ENCODE measurements around the gene ZBTB7B. TPM values are rescaled to one million over a fixed set of nuclear protein-coding genes. Genes with fewer than 3 reads are reported as not detected.
A peak's percentile ranks its signal among the peaks of the same experiment; 100 is the strongest.

ZBTB7B gene
- 1 to 10 TPM in 5 of 6 donors, not detected in 1; 2.2 to 5.5 (median 2.7) TPM for polyA plus RNA-seq (ENCODE audit: low read depth in 6 of 6)

DNA sequence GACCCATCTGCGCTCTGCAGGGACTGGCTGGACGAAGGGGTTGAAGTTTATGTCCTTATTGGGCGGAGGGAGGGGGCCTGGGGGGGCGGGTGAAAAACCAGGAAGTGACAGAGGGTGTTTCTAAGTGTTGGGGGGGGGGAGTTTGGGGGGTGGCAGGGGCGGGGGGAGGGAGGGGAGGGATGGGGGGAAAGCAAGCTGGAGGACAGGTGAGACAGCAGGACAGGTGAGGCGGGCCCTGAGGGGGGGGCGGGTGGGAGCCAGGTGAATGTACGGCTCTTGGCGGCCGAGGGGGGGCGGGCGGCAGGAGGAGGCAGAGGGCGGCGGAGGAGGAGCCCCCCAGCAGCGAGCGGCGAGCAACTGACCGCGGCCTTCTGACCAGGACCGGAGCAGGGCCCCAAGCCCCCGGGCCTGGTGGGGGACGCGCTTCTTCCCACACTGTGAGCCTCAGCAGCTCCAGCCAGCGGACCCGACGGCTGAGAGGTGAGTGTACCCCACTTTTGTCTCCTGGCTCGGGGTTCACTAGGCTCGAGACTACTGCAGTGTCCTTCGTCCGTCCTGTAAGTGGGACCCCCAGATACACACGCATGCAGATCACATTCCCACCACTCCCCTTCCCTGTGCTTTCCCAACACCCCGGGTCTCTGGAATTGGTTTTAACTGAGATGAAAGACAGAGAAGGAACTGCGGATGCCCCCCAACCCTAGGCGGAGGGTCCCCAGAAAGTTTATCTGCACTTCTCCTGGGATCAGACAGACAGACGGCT is at the start of gene ZBTB7B:
ZBTB7B (plus strand) TSS at position 339 of the 763 bp plus-strand sequence. CDS start 11,859 bp downstream, outside the sequence.
- Mint-ChIP-seq H3K27ac (peak within 1 kb of the TSS; percentile 89 to 98 (median 95)), H3K36me3 (no peaks in the 10 kb centered on the region), H3K4me1 (peaks cover 48 to 69% (median 57%) of the 10 kb centered on the region in 3 donors), H3K4me3 (peak within 1 kb of the TSS; percentile 94 to 98 (median 96)), H3K27me3 (no peaks in the 10 kb centered on the region), H3K9me3 (no peaks in the 10 kb centered on the region)
- ATAC-seq (ENCODE audit: low read depth in 2 of 2) (peak; percentile 5 to 6), DNase-seq (no peak)

DNA sequence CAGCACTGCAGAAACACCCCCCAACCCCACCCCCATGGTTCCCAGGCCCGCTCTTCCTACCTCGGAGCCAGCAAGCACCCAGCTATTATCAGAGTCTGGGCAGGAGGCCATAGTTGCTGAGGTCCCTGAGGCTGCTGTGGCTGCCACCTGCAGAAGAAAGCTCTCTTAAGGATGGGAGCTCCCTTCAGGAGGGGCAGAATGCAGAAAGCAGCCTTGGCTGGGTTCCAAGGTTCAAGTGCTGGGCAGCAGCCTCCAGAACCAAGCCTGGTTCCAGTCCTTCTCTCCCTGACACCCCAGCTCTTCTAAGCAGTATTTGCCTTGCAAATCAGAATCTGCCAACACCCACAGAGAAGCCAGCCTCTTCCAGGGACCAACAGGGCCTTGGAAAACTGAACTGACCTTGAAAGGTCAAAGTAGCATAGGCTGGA is 49.0 kb upstream of the ZBTB7B start:
- Mint-ChIP-seq H3K36me3 (peaks cover 6 to 11% of the 10 kb centered on the region in 2 donors), H3K27ac (peak overlapping the region; percentile 61 to 100 (median 91)), H3K4me1 (peaks cover 52 to 72% (median 68%) of the 10 kb centered on the region in 3 donors), H3K27me3 (no peaks in the 10 kb centered on the region), H3K4me3 (peak overlapping the region in 5 of 8 donors; percentile 90 to 98 (median 97)), H3K9me3 (no peaks in the 10 kb centered on the region)
- DNase-seq (no peak), ATAC-seq (ENCODE audit: low read depth in 2 of 2) (no peak)

DNA sequence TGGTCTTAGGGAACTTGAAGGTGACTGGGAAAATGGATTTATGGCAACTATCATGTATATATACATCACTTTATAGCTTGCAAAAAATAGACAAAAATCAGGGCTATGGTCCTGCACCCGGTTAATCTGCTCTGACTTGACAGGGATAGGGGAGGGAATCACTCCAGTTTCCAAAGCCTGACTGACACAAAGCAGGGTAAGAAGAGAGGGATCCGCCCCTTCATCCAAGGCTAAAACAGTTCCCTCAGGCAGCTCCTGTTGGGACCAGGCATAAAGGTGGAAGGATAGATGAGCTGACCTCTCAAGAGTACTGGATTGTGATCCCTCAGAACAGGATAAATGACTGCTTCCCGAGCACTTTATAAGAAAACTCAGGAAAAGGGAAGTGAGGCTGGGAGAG is 48.1 kb upstream of the ZBTB7B start:
- Mint-ChIP-seq H3K36me3 (peaks cover 5 to 8% of the 10 kb centered on the region in 2 donors), H3K4me1 (peaks cover 50 to 72% (median 69%) of the 10 kb centered on the region in 3 donors), H3K4me3 (peak overlapping the region; percentile 89 to 98 (median 97)), H3K27me3 (no peaks in the 10 kb centered on the region), H3K9me3 (no peaks in the 10 kb centered on the region), H3K27ac (peak overlapping the region; percentile 99 to 100 (median 99))
- no peak for DNase-seq
- ATAC-seq (ENCODE audit: low read depth in 2 of 2), result no peak

DNA sequence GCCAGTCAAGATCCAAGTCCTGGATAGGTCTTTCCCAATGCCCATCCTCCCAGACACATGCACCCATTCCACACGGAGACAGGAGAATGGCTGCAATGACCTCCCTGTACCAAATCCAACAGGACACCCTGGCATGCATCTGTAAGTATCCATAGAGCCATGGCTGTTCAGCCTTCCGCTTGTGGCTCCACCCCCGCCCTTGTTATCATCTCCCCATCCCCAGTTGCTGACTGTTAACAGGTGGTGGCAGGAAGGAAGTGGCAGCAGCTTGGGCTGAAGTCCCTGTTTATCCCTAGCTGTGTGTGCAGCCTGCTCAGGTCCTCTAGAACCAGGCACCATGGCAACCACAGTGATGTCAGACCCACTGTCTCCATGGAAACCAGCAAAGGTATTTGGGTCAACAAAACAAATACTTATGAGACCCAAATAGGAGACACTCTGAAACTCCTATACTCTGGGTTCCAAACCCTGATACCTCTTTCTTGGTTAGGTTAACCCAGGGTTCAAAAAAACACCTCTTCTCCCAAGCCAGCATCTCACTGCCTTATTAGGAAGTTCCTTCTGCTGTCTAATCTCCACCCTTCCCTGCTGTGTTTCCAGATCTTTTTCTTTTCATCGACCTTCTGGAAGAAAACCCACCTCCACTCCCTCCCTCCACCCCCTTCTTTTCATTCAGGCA is 47.4 kb upstream of the ZBTB7B start:
- peak; percentile 77 to 81 for ATAC-seq (ENCODE audit: low read depth in 2 of 2)
- H3K36me3 Mint-ChIP-seq, result peaks cover 5 to 8% of the 10 kb centered on the region in 2 donors
- DNase-seq, result peak; percentile 85
- peak overlapping the region; percentile 89 to 98 (median 97) for H3K4me3 Mint-ChIP-seq
- peaks cover 50 to 76% (median 71%) of the 10 kb centered on the region in 3 donors for H3K4me1 Mint-ChIP-seq
- peak overlapping the region; percentile 99 to 100 (median 99) for H3K27ac Mint-ChIP-seq
- H3K27me3 Mint-ChIP-seq, result no peaks in the 10 kb centered on the region
- no peaks in the 10 kb centered on the region for H3K9me3 Mint-ChIP-seq

DNA sequence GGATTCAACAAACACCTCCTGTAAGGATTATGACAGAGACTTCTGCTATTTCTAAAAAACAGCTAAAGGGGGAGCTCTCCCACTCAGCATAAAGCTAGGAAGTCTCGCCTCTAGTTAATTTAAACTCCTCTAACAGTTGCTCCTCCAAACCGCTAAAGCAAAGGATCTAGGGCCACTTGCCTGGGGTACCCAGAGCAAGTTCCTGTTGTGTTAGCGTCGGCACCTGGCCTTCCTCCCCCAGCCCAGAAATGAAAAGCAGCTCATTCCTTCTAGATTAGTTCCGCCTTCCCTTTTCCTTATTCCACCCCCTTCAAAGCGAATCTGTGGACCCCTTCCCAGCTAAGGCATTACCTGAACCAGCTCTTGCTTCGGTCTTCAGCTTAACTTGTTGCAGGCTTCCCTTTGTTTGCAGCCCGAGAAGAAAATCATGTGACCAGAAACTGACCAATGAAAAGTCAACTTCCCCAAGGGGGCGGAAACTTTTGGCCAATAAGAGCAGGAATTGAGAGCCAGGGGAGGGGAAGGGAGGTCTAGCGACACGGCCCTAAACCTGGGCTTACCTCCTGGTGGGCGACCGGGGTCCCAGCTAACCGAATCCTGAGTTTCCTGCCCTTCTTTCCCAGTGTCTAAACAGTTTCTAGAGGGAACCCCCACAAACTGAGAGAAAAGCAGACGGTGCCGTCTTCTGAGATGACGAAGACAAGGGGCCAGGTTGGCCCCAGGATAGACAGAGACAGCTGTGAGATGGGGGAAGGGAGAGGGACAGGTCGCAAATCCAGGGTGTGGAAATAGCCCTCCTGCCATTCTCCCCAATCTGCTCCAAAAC is 46.7 kb upstream of the ZBTB7B start, which contains the start of gene PBXIP1:
PBXIP1 (minus strand) TSS at position 382 of the 826 bp plus-strand sequence. CDS start 2,378 bp downstream, outside the sequence.
- no peaks in the 10 kb centered on the region for H3K27me3 Mint-ChIP-seq
- H3K4me3 Mint-ChIP-seq, result peak within 1 kb of the TSS; percentile 89 to 98 (median 97)
- peak within 1 kb of the TSS; percentile 99 to 100 (median 99) for H3K27ac Mint-ChIP-seq
- peaks cover 0 to under 1% of the 10 kb centered on the region in 2 donors for H3K36me3 Mint-ChIP-seq
- peaks cover 45 to 77% (median 71%) of the 10 kb centered on the region in 3 donors for H3K4me1 Mint-ChIP-seq
- DNase-seq (peak; percentile 91), ATAC-seq (ENCODE audit: low read depth in 2 of 2) (peak; percentile 53 to 57)
- H3K9me3 Mint-ChIP-seq, result no peaks in the 10 kb centered on the region

DNA sequence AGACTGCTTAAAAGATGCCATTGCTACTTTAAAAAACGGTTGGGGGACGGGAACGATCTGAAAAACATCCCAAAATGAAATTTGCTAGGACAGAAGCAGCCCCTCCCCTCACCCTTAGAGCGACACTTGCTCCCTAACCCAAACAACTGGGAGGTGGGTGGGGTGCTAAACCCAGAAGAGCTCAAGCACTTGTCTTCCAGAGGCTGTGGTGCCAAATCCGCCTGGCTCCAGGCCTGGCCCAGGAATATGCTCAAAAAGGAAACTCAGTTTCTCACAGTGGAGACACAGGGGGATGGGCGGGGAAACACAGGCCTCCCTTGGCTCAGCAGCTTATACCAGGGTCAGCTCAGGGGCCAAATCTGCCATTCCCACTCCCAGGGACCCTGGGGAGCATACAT is 46.1 kb upstream of the ZBTB7B start:
- H3K27ac Mint-ChIP-seq, result peak overlapping the region; percentile 73 to 100 (median 99)
- H3K4me1 Mint-ChIP-seq, result peaks cover 48 to 78% (median 68%) of the 10 kb centered on the region in 3 donors
- no peaks in the 10 kb centered on the region for H3K27me3 Mint-ChIP-seq
- ATAC-seq (ENCODE audit: low read depth in 2 of 2) (no peak), DNase-seq (no peak)
- no peaks in the 10 kb centered on the region for H3K9me3 Mint-ChIP-seq
- peak overlapping the region; percentile 89 to 98 (median 97) for H3K4me3 Mint-ChIP-seq
- no peaks in the 10 kb centered on the region for H3K36me3 Mint-ChIP-seq

DNA sequence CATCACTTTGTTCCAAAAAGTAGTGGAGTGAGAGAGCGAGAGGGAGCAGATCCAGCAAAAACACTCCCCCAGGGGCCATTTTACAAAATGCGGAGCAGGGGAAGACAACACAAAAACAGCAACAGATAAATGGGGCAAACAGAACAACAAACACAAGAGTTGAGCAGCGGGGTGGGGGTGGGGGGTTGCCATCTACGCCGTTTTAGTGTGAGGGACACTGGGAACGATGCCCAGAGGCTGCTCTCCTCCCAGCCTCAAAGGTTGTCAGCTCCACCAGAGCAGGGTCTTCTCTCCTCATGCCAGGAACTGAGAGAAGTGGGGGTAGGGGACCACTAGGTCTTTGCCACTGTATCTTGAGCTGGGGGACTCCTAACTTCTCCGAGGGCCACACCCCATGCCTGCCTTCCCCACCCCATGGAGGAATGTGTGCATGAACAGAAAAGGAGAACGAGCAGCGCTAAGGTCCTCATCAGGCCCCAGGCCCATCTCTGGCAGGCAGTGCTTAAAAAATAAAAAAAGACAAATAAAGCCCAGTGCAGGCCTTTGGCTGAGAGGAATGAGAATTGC is 45.4 kb upstream of the ZBTB7B start:
- ATAC-seq (ENCODE audit: low read depth in 2 of 2) (no peak), DNase-seq (no peak)
- peak overlapping the region in 5 of 6 donors; percentile 66 to 100 (median 86) for H3K27ac Mint-ChIP-seq
- no peaks in the 10 kb centered on the region for H3K9me3 Mint-ChIP-seq
- H3K4me3 Mint-ChIP-seq, result peak overlapping the region; percentile 12 to 98 (median 60)
- H3K4me1 Mint-ChIP-seq, result peaks cover 45 to 74% (median 62%) of the 10 kb centered on the region in 3 donors
- H3K27me3 Mint-ChIP-seq, result no peaks in the 10 kb centered on the region
- H3K36me3 Mint-ChIP-seq, result no peaks in the 10 kb centered on the region

DNA sequence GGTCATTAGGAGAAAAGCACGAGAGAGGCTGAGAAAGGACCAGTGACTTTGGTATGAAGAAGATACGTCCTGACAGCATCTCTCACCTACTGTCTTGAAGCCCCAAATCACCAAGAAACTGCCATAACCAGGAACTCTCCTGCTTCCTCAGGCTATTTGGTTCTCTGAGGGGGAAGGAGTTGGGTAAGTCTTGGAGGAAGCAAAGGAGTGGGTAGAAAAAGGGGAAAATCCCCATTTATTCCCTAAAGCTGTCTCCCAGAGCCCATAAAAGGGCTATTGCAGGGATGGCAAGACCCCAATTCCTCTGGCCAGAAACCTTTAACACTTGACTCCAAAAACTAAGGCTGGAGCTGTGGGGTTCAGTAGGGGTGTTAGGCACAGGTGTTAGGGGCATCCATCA is 44.6 kb upstream of the ZBTB7B start:
- Mint-ChIP-seq H3K27me3 (no peaks in the 10 kb centered on the region), H3K36me3 (no peaks in the 10 kb centered on the region), H3K4me1 (peaks cover 40 to 74% (median 61%) of the 10 kb centered on the region in 3 donors), H3K4me3 (peak overlapping the region in 3 of 8 donors; percentile 5 to 80 (median 79)), H3K9me3 (no peaks in the 10 kb centered on the region), H3K27ac (peak overlapping the region in 3 of 6 donors; percentile 11 to 63 (median 42))
- DNase-seq, result no peak
- no peak for ATAC-seq (ENCODE audit: low read depth in 2 of 2)

DNA sequence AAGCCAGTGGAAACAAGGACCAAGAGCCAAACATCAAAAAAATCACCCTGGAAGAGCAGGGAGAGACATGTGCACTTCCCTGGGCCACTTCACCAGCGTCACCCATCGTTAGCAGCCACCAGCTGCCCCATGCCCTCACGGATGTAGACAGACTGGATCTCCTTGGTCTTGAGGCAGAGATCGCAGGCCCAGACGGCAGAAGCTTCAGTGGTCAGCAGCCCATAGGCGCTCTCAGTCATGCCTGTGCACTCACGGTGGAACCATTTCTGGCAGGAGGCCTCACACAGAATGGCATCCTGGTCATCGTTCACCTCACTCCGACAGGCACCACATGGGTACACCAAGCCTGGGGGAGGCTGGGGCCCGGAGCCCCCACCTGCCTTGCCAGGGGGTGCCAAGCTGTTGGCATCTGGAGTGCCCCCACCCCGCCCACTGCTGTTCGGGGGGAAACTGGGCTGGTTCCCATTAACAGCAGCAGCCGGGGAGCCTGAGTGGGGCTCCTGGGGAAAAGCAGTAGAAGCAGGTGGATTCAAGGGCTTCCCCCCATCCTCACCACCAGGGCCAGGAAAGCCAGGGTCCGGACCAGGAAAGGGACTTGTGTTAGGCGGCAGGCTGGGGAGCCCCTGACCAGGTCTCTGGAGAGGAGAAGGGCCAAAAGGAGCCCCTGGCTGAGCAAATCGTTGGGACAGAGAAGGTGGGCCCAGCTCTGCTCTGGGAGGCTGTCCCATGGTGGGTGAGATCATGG is 43.7 kb upstream of the ZBTB7B start:
- H3K4me1 Mint-ChIP-seq, result peaks cover 36 to 70% (median 61%) of the 10 kb centered on the region in 3 donors
- peak overlapping the region in 2 of 6 donors; percentile 14 to 79 for H3K27ac Mint-ChIP-seq
- H3K27me3 Mint-ChIP-seq, result no peaks in the 10 kb centered on the region
- no peak for DNase-seq
- H3K4me3 Mint-ChIP-seq, result peak overlapping the region in 5 of 8 donors; percentile 25 to 94 (median 80)
- H3K36me3 Mint-ChIP-seq, result peaks cover 0 to 5% of the 10 kb centered on the region in 2 donors
- ATAC-seq (ENCODE audit: low read depth in 2 of 2), result no peak
- no peaks in the 10 kb centered on the region for H3K9me3 Mint-ChIP-seq

DNA sequence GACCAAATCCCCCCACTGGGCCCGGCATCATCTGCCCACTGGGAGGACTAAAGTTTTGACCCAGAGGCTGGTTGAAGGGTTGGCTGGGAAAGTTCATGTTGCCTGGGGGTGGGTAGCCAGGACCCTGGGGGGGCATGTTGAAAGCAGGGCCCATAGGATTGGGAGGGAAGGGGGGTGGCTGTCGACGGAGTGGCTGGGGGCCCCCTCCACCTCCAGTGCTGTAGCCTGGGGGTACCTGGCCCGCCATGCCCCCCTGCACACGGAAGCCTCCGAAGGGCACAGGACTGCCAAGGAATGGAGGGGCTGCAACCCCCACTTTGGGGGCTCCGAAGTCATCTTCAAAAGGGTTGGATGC is 43.2 kb upstream of the ZBTB7B start:
- DNase-seq, result no peak
- Mint-ChIP-seq H3K4me1 (peaks cover 34 to 67% (median 57%) of the 10 kb centered on the region in 3 donors), H3K27ac (peak overlapping the region in 1 of 6 donors; percentile 79), H3K27me3 (no peaks in the 10 kb centered on the region), H3K9me3 (no peaks in the 10 kb centered on the region), H3K4me3 (peak overlapping the region in 5 of 8 donors; percentile 52 to 94 (median 82)), H3K36me3 (peaks cover 0 to 8% of the 10 kb centered on the region in 2 donors)
- ATAC-seq (ENCODE audit: low read depth in 2 of 2), result no peak

DNA sequence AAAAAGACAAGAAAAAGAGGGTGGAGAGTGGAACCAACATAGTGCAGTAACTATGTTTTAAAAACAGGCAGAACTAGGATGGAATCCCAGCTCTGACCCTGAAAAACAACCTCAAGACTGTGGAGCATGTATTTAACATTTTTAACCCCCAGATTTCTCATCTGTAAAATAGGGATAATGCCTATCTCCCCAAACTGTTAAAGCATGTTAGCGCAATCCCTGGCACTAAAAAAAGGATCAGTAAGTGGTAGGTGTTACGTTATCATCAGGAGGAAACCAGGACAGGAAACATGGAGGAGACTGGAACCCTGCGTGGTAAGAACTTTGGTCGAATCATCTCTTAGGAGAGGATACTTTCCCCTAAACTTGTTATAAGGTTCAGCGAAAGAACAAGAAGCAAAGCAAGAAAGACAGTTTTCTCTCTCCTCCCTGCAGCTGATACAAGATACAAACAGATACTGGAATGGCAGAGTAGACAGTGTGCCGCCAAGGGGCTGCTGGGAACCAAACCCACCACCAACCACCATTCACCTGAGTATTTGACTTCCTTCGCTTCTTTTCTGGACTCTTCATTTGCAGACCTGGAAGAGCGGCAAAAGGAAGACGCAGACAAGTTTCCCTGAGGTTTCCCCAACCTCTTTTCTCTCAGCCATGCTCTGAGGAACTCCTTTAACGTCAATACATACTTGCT is 42.0 kb upstream of the ZBTB7B start:
- DNase-seq (no peak), ATAC-seq (ENCODE audit: low read depth in 2 of 2) (no peak)
- H3K4me1 Mint-ChIP-seq, result peaks cover 24 to 60% (median 45%) of the 10 kb centered on the region in 3 donors
- H3K36me3 Mint-ChIP-seq, result peaks cover 0 to 8% of the 10 kb centered on the region in 2 donors
- peak overlapping the region; percentile 82 to 95 (median 94) for H3K4me3 Mint-ChIP-seq
- H3K27ac Mint-ChIP-seq, result peak overlapping the region; percentile 47 to 94 (median 90)
- H3K9me3 Mint-ChIP-seq, result no peaks in the 10 kb centered on the region
- H3K27me3 Mint-ChIP-seq, result no peaks in the 10 kb centered on the region

Measured in naive B cell (primary cell).